ENCODE measurements around the gene RIPOR2.

DNA sequence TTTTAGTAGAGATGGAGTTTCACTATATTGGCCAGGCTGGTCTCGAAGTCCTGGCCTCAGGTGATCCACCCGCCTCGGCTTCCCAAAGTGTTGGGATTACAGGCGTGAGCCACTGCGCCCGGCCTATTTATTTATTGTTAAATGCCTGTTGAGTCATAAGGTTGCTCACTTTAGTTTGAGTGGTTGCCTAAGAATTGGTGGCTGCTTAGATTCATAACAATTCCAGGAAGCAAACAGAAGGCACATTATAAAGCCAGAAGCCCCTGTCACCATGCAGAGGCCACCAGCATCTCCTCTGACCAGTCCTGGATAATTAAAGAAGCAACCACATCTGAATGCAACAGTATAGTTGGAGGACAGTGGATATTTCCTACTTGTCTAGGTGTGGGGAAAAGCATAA, 113.1 kb downstream of the RIPOR2 start:
- TF ChIP-seq EED (CRISPR knock-in tag; IDR thresholded peaks at IDR 0.05), result no peak
- no peak for TF ChIP-seq ZFP91 (CRISPR knock-in tag; IDR thresholded peaks at IDR 0.05; ENCODE audit: borderline replicate concordance)
- TF ChIP-seq EZH2 (conservative IDR thresholded peaks at IDR 0.05; ENCODE audit: low read depth, low read length), result no peak
- no peak for TF ChIP-seq MEIS1 (CRISPR knock-in tag; IDR thresholded peaks at IDR 0.05; ENCODE audit: borderline replicate concordance)
- no peak for TF ChIP-seq SP1 (IDR thresholded peaks at IDR 0.05)
- TF ChIP-seq SP1 (CRISPR knock-in tag; IDR thresholded peaks at IDR 0.05), result no peak
- no peak for TF ChIP-seq SP2 (CRISPR knock-in tag; IDR thresholded peaks at IDR 0.05)
